GM10847 (cell line): ENCODE results near the gene RASAL2.

Source experiments
- POLR2A ChIP-seq: IDR thresholded peaks from 2 replicates; pipeline ENCODE4 v1.6.1; 2011; ENCODE audit not compliant: insufficient read length; ENCODE audit errors: extremely low read depth

The RASAL2 gene

DNA sequence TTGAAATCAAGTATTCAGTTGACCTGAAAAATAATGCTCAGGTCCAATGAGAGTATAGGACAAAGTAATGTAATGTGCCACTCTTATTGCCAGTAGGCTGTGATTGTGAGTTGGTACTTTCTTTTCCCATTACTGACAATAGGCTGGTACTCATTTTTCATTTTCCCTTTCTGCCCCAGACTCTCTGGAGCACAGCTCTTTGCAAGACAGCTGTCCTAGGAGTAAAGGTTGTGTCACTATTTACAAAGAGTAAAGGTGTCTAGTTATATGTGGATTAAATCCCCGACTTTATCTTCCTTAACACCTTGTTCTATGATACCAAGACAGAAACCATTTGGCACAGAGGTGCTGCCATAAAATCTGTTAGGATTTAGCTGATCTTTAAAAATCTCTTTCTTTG lies 32.3 kb upstream of the RASAL2 start:
- TF ChIP-seq POLR2A: no peak

DNA sequence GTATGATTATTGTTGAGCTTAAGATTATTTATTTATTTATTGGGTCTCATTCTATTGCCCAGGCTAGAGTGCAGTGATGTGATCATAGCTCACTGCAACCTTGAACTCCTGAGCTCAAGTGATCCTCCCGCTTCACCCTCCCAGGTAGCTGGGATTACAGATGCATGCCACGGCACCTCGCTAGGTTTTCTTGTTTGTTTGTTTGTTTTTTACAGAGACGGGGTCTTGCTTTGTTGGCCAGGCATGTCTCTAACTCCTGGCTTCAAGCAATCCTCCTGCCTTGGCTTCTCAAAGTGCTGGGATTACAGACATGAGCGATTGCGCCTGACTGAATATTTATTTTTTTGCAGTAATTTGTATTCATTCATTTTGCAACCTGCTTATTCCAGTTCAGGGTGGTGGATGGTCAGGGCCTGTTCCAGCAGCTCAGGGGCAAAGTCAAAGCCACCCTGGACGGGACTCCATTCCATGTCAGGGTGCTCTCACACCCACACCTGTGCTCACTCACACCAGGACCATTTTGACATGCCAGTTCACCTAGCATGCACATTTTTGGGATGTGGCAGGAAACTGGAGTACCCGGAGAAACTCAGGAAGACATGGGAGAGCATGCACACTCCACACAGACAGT lies 29.6 kb upstream of the RASAL2 start:
- no peak for TF ChIP-seq POLR2A

GRCh38 chr1:178065250-178065649 lies 28.7 kb upstream of the RASAL2 start:
- TF ChIP-seq POLR2A: no peak

DNA sequence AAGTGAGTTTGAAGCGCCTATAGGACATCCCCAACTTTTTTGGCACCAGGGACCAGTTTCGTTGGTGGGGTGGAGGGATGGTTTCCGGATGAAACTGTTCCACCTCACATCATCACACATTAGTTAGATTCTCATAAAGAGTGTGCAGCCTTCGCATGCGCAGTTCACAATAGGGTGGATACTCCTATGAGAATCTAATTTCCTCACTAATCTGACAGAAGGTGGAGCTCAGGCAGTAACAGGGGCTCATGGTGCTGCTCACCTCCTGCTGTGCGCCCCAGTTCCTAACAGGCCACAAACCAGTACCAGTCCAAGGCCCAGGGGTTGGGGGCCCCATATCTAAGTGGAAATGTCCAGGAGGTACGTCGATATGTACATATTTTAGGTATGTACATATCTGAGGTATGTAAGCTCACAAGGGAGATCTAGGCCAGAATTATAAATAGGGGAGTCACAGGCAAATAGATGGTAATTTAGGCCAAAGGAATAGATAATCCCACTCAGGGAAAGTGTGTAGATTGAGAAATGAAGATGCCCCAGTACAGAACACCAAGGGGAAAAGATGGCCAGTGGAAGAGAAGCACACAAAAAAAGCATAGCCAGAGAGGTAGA lies 27.5 kb upstream of the RASAL2 start:
- TF ChIP-seq POLR2A: no peak

DNA sequence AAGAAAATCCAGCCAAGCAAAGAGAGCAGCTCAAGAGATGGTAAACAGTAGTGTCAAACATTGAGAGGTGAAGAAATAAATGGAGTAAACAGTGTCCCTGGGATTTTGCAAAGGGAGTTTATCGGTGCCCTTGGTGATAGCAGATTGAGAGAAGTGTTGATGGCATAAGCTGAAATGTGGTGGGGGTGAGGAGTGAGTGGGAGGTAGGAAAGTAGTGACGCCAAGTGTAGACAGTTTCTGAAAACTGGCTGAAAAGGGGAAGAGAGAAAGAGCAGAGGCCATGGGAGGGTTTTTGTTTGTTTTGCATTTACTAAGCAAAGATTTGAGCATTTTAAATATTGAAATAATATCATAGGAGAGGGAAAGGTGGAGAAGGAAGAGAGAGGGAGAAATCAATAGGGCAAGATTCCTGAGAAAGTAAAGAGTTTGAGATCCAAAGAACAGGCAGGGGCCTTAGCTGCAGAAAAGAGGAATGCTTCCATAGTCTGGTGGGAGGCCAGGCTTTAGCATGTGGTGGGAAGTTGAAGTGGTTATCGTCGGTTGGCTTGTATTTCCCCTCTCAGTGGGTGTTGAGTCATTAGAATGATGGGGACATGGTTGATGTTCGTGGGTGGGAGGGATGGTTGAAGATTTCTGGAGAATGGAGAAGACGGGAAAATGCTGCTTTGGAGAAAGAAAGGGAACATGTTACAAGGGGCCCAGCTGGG lies 26.8 kb upstream of the RASAL2 start:
- TF ChIP-seq POLR2A: no peak

DNA sequence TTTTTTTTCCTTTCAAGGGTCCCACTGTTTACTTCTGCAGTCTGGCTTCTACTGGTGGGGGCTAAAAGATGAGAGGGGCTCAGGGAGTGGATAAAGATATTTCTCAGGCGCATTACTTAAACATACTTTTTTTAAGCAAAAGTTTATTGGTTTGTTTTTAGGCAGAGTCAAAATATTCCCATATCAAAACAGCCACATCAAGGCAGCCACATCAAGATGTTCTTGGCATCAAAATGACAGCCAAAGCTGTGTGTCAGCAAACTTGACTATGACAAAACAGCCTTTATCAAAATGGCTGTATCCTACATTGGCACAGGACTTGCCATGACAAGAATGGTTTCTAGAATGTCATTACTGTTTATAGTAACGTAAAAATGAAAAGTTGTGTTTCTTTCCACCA lies 22.1 kb upstream of the RASAL2 start:
- no peak for TF ChIP-seq POLR2A

GRCh38 chr1:178072326-178072725 lies 21.6 kb upstream of the RASAL2 start:
- no peak for TF ChIP-seq POLR2A

- TF ChIP-seq POLR2A: no peak
Observed at GRCh38 chr1:178075333-178075732, 18.6 kb upstream of the RASAL2 start.

GRCh38 chr1:178076607-178077006 lies 17.3 kb upstream of the RASAL2 start:
- TF ChIP-seq POLR2A: no peak

GRCh38 chr1:178077917-178078316 lies 16.0 kb upstream of the RASAL2 start:
- no peak for TF ChIP-seq POLR2A

DNA sequence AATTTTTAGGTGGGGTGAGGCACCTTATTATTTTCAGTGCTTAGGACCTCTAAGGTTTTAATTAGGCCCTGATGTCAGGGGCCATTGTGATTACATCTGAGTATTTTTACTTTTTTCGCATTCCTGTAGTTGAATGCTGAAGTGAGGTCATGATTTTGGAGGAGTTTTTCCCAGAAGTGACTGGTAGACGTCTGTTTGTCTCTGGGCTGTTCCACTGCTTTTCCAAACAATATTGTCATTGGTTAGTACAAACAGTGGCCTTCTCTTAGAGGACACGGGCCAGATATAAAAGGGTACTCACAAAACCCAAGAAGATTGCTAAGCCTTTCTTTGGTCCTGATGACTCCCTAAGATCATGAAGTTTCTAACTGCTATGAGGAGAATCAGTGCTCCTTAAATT lies 7.6 kb upstream of the RASAL2 start:
- no peak for TF ChIP-seq POLR2A

DNA sequence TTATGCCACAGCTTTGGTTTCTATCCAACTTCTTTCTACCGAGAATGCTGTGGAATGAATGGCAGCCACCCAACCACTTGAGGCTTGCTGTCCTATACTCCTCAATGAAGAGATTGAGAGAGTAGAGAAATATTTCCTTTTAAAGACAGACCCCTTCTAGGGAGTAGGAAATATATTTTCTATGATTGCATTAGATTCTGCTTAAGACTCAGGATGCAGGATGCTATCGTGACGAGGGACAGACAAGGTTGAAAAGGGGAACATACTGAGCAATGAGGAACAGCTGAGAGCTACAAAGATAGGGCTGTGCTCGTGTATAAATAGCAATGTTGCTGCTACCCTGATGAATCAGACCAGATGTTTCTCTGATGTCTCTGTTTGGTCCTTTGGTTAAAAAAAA lies 7.1 kb upstream of the RASAL2 start:
- no peak for TF ChIP-seq POLR2A

DNA sequence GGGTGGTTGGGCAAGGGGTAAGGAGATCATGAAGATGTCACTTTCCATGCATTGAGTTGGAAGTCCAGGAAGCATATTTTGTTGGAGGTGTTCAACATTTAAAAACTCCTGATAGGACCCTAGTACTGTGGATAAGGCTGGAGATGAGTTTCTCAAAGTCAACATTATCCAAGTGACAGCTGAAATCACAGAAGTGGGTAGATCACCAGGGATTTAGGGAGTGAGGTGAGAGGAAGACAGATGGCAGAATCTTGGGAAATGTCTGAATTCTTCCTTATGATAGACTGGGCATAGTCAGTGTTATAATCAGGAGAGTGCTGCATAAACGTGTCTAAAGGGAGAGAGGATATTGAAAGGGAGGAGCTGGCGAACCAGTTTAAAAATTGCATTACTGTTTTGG lies 5.3 kb upstream of the RASAL2 start:
- no peak for TF ChIP-seq POLR2A

DNA sequence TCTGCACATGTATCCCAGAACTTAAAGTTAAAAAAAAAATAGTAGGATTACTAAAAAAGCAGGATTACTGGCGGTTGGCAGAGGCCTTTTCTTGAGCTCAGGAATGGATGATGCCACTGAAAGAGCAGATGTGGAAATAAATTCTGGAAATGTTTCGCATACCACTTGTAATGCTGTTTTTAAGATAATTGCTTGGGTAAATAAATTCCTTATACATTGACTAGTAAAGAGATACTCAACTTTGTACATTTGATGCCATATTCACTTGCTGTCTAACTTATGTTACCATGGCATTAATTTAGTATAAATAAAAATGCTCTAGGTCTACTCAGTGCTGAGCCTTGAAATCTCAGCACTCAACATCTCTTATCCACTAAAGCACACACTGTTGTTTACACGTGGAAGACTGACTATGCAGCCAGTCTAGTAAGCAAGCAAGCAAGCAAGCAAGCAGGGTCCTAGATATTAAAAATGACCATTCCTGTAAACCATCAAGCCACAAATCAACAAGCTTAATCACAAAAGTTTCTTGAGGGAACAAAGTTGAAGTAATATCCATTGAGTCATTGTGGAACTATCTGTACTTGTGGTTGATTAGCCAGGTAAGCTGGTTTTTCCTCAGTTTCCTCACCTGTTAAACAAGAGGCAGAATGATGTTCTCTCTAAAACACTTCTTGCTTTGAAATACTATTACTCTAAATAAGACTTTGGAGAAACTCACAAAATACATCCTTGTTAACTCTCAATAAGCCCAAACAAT lies 1.7 kb upstream of the RASAL2 start:
- TF ChIP-seq POLR2A: no peak

DNA sequence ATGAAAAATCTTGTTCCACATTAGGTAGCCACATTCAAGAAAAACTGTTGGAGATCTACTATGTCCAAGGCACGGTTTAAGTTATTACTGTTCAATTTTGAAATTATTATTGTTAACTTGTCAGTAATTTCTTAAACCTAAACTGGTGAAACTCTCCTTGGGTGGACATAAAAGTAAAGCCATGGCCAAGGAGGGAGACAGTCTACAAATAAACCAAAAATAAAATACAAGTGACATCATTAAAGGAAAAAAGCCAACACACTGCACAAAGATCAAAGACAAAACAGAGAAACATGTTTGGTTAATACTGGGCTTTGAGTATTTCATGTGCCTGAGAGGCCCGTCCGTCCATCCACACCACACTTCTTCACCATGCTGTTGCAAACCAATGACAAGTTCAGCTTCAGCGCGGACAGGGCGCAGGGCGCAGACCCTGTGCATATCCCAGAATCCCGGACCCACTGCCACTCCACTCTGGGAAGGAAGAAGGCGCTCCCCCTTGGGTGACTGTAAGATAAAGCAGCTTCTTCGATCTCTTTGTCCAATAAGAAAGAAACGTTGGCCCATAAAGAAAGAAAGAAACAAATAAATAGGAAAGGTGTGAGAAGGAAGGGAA lies 918 bp upstream of the RASAL2 start:
- no peak for TF ChIP-seq POLR2A
